Activated CD8-positive, alpha-beta memory T cell treated with anti-CD3 and anti-CD28 coated beads, Interleukin-2, amount 50 U/mL, for 24 hours (primary cell): ENCODE measurements around the gene AGAP2.
"Not testable (repeated sequence)": the region's sequence is repeated elsewhere in the genome, so short reads cannot be mapped to it uniquely, and the experiment has no call there.

ENCODE experiments used
- DNase-seq: peaks from one replicate; pipeline ENCODE4 v3.0.0-alpha.2; 2020; ENCODE audit errors: extremely low read depth

AGAP2 gene

DNA sequence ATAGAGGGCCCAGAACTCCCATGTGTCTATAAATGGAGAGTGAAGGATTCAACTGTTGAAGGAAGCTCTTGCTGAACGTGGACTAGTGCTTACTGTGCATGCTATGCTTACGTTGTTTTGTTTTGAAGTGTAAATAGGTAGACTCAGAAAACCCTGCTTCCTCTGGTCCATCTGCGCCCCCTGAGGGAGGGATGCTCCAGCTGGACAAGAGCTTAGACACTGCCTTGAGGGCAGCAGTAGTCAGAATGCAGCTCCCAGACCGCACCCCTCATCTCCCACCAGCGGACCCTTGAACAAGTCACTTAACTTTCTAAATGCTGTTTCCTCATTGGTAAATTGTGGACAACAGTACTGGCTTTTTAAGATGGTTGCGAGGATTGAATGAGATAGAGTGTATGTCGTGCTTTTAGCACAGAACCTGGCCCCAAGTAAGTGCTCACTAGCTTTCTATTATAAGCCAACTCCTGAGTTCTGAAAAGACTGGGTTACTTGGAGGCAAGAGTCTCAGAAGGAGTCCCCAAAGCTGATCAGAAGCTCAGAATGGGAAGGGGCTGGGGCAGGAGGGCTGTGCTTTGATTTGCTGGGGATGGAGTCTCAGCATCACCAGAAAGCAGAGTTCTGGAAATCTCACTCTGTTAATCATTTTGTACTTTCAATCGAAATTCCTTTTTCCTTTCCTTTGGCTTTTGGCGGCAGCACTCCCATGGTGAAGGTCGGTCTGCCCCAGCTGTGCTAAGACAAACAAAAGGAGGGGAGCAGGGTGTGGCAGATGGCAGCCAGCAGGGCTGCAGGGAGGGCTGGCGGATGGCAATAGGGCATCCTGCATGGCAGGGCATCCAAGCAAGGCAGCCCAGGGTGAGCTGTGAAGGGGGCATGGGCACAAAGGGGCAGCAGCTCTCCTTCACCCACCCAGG, 15.6 kb downstream of the AGAP2 start:
- DNase-seq: no peak

DNA sequence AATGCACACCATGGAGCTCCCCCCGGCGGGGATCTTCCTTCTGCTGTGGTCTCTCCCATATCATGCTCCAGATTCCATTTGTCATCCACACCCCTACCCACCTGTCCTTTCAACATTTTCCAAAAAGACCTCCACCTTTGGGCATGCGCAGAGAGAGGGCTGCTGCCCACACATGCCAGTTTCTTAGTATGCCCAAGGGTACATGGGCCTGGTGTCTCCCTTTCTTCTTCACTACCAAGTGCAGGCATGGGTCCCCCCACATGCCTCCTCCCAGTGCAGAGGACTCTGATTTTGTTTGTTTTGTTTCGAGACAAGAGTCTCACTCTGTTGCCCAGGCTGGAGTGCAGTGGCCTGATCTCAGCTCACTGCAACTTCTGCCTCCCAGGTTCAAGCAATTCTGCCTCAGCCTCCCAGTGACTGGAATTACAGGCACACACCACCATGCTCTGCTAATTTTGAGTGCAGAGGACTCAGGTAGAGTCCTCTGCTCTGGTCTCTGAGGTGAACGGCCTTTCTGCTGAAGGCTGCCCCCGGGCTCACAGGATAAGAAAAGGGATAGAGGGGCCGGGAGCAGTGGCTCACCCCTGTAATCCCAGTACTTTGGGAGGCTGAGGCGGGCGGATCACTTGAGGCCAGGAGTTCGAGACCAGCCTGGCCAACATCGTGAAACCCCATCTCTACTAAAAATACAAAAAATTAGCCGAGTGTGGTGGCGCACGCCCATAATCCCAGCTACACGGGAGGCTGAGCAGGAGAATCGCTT, 16.5 kb downstream of the AGAP2 start:
- DNase-seq: not testable (repeated sequence)

DNA sequence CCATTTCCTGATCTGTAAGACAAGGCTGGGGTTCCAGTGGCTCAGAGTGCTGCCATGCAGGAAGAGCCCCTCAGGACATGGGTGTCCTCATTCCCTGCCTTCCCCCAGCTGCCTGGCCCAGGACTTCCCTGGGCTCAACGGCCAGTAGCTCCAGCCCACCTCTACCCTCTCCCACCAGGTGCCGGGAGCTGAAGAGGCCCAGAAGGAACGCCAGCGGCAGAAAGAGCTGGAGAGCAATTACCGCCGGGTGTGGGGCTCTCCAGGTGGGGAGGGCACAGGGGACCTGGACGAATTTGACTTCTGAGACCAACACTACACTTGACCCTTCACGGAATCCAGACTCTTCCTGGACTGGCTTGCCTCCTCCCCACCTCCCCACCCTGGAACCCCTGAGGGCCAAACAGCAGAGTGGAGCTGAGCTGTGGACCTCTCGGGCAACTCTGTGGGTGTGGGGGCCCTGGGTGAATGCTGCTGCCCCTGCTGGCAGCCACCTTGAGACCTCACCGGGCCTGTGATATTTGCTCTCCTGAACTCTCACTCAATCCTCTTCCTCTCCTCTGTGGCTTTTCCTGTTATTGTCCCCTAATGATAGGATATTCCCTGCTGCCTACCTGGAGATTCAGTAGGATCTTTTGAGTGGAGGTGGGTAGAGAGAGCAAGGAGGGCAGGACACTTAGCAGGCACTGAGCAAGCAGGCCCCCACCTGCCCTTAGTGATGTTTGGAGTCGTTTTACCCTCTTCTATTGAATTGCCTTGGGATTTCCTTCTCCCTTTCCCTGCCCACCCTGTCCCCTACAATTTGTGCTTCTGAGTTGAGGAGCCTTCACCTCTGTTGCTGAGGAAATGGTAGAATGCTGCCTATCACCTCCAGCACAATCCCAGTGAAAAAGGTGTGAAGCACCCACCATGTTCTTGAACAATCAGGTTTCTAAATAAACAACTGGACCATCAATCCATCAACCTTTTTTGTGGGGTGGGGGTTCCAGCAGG, 17.6 kb downstream of the AGAP2 start:
- DNase-seq: no peak

DNA sequence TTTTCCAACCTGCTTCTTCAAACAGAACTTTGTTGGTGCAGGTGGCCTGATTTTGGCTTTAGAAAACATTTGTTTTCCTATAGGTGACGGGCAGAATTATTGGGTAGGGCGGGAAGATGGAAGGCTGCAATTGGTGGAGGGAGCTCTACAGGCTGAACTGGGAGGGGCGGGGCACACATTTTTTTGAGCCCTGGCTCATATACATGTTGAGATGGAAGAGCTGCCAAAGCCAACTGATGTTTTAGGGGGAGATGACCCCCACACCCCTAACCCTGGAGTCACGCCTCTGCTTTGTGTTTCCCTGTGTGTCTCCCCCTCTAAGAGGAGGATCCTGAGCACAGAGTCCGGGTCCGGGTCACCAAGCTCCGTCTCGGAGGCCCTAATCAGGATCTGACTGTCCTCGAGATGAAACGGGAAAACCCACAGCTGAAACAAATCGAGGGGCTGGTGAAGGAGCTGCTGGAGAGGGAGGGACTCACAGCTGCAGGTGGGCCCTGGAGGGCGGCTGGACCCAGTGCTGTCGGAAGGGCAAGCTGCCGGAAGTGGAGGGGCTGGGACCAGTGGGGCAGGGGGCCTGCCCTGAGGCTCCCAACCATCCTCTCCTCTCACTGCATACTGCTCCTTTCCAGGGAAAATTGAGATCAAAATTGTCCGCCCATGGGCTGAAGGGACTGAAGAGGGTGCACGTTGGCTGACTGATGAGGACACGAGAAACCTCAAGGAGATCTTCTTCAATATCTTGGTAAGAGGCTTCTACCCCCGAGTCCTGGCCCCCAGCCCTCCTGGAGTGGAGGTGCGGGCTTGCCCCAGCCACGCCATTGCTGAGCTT, 18.6 kb downstream of the AGAP2 start:
- DNase-seq: no peak

DNA sequence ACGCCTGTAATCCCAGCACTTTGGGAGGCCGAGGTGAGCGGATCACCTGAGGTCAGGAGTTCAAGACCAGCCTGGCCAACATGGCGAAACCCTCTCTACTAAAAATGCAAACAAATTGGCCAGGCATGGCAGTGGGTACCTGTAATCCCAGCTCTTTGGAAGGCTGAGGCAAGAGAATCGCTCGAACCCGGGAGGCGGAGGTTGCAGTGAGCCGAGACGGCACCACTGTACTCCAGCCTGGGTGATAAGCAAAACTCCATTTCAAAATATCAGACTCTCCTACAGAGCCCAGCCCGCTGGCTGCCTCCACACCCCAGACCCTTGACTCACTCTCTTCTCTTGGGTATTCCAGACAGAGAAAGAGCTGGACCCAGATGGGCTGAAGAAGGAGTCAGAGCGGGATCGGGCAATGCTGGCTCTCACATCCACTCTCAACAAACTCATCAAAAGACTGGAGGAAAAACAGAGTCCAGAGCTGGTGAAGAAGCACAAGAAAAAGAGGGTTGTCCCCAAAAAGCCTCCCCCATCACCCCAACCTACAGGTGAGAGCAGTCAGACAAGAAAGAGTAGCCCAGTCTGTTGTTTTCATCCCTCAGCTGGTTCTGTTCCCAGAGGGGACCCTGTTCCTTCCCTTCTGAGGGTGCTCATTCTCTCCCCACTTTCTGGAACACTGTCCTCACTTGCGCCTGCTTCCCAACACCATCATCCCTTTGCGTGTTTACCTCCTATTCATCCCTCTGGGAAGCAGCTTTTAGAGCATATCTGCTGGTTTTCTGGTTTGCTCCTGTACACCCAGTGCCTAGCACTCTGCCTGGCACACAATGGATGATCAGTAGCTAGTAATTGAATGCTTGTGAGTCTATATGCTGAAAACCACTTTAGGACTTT, 19.7 kb downstream of the AGAP2 start:
- DNase-seq: no peak

DNA sequence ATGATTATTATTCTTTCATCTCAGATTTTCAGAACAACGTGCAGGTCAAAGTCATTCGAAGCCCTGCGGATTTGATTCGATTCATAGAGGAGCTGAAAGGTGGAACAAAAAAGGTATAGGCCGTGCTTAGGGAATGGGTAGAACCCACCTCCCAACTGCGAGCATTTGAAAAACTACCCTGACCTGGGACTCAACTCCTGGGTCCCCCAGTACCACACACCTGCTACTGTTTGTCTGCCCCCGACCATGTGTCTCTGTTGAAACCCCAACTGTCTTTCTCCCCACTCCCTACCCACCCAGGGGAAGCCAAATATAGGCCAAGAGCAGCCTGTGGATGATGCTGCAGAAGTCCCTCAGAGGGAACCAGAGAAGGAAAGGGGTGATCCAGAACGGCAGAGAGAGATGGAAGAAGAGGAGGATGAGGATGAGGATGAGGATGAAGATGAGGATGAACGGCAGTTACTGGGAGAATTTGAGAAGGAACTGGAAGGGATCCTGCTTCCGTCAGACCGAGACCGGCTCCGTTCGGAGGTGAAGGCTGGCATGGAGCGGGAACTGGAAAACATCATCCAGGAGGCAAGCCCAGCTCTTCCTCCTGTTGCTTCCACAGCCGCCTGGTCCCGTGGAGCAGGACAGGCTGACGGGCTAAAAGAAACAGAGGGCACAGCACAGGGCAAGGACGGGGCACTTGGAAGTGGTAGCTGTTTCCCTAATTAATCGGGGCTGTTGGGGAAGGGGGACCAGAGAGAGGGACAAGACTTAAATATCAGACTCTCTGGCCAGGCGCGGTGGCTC, 20.5 kb downstream of the AGAP2 start:
- DNase-seq: no peak

DNA sequence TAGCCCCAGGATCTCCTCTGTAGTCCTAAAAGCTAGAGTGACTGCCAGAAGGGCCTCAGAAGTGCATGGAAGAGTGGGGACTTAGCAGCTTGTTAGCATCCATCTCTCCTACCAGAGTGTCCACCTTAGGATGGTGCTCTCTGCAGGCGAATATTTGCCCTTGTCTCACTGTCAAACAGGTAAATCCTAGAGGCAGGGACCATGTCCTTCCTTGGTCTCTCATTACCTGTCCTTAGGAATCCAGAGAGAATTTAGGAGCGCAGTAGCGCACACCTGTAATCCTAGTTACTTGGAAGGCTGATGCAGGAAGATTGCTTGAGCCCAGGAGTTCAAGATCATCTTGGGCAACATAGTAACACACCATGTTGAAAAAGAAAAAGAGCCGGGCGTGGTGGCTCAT, 21.4 kb downstream of the AGAP2 start:
- no peak for DNase-seq

DNA sequence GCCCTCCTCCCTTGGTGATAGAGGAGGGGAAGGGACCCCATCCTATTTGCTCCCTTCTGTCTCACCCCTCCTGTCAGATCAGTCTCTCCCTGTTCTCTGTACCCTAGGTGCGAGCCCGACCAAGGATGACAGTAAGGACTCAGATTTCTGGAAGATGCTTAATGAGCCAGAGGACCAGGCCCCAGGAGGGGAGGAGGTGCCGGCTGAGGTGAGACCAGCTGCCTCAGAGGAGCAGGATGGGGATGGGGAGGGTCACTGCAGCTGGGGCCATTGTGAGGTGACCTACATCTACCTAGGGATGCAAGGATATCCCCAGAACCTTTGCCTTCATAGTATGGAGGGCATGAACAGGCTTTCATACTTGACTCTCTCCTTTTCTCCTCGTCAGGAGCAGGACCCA, 22.2 kb downstream of the AGAP2 start:
- no peak for DNase-seq

DNA sequence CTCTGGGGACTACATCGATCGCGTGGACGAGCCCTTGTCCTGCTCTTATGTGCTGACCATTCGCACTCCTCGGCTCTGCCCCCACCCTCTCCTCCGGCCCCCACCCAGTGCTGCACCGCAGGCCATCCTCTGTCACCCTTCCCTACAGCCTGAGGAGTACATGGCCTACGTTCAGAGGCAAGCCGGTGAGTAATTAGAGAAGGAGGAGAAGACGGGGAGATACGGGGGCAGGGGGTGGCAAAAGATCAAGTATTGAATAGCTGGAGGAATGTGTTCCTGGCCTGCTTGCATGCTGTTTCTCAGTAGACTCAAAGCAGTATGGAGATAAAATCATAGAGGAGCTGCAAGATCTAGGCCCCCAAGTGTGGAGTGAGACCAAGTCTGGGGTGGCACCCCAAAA, 22.8 kb downstream of the AGAP2 start:
- no peak for DNase-seq

DNA sequence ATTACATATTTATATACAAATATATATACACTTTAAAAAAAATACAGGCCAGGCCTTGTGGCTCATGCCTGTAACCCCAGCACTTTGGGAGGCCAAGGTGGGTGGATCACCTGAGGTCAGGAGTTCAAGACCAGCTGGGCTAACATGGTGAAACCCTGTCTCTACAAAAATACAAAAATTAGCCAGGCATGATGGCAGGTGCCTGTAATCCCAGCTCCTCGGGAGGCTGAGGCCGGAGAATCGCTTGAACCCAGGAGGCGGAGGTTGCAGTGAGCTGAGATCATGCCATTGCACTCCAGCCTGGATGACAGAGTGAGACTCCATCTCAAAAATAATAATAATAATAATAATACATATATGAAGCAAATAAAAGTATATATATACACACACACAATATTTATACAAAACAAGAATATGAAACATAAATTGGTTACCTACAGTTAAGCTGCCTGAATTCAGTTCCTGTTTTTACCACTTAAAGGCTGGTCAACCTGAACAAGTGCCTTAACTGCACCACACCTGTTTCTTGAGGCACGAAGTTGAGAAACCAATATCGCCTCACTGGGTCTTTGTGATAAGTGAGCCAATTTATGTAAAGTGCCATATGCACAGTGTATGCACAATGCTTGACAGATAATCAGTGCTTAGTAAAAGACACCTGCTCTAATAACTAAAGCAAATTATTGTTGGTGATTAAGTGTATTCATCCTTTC, 23.4 kb downstream of the AGAP2 start:
- not testable (repeated sequence) for DNase-seq

DNA sequence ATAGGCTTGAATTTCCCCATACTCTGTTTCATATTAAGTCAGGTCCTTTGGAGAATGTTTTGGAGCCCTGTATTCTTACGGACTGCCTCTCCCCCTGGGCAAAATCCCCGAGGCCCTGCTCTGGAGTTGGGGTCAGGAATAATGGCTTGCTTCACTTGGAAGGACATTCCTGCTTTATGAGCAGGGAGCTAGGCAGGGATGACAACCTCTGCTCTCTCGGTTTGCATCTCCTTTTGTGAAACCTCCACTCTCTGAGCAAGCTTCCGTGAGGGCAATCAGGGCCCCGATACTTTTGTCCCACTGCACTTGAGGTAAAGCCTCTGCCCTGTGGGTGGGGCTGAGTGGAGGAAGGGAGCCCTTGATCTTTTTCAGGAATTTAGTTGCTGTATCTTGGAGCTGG, 25.3 kb downstream of the AGAP2 start:
- no peak for DNase-seq

DNA sequence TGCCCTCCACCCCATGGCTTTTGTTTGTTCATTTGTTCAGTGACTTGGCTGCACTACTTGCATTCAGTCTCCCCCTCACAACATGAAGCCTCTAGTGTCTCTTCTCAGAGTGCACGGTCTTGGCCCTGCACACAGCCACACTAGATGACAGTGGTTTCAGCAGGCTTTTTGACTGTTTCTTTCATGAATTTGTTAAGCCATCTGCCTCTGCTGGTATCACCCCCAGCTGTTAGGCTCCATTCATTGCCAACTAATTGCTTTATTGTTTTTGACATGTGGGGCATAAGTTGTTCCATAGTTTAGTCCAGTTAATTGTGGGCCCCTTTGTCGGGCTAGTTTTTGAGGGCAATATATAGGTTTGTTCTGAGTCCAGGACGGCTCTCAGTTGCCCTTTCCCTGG, 25.8 kb downstream of the AGAP2 start:
- DNase-seq: no peak

DNA sequence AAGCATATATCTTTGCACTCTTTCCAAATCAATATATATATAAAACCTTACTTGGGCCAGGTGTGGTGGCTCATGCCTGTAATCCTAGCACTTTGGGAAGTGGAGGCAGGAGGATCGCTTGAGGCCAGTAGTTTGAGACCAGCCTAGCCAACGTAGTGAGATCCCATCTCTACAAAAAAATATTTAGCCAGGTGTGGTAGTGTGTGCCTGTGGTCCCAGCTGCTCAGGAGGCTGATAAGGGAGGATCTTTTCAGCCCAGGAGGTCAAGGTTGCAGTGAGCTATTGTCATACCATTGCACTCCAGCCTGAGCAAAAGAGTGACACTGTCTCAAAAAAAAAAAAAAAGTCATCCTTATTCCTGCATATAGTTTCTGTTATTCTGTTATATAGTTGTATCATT, 30.2 kb downstream of the AGAP2 start:
- no peak for DNase-seq

DNA sequence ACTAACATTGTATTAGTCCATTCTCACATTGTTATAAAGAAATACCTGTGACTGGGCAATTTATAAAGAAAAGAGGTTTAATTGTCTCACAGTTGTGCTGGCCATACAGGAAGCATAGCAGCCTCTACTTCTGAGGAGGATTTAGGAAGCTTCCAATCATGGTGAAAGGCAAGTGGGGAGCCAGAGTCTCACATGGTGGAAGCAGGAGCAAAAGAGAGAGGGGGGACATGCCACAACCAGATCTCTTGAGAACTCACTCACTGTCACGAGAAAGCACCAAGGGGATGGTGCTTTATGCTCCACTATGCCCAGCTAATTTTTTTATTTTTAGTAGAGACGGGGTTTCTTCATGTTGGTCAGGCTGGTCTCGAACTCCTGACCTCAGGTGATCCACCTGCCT, 31.3 kb downstream of the AGAP2 start:
- DNase-seq: no peak

DNA sequence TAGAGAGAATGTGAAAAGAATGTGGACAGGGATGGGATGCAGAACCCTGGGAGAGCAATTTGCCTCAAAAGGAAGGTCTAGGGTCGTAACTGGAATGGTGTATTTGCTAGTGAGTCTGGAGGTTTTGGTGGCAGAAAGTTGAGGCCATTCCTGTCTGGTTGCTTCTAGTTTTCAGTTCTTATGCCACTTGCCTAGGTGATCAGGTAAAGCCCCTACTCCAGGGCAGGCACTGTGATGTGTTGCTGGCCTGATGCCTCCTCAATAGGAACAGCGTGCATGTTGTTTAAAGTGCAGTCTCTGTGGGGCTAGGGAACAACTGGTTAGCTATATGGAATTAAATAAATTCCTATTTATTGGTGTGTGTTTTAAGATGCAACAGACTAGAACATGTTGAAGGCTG, 38.2 kb downstream of the AGAP2 start:
- no peak for DNase-seq

DNA sequence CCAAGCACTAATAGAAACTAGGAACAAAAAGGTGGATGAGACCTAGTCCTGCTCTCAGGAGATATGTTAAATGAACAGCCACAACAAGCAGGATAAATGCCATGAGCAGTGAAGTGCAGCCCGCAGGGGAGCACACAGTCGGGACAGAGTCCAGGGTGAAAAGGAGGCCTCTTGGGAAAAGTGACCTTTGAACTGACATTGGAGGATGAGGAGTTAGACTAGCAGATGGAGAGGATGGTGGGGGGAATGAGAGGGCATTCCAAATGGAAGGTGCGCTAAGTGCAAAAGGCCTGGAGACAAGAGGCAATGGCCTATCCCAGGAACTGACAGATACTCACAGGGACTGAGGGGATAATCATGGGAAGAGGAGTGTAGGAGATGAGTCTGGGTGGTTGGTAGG, 40.1 kb downstream of the AGAP2 start:
- DNase-seq: no peak

DNA sequence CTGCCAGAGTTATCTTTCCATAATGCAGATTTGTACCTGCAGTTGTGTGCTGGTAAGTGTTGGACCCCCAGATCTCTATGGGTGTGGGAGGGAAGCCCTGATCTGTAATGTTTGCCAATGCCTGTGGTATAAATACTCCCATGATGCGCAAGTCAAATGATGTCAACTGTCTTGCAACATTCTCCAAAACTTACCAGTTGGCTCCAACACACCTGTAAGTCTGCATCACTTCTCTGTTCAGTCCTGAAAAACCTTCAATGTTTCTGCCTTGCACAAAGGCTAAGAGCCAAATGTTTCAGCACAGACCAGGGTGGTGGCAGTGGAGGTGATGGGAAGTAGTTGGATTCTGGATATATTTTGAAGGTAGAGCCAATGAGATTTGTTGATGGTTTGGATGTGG, 41.5 kb downstream of the AGAP2 start:
- no peak for DNase-seq

DNA sequence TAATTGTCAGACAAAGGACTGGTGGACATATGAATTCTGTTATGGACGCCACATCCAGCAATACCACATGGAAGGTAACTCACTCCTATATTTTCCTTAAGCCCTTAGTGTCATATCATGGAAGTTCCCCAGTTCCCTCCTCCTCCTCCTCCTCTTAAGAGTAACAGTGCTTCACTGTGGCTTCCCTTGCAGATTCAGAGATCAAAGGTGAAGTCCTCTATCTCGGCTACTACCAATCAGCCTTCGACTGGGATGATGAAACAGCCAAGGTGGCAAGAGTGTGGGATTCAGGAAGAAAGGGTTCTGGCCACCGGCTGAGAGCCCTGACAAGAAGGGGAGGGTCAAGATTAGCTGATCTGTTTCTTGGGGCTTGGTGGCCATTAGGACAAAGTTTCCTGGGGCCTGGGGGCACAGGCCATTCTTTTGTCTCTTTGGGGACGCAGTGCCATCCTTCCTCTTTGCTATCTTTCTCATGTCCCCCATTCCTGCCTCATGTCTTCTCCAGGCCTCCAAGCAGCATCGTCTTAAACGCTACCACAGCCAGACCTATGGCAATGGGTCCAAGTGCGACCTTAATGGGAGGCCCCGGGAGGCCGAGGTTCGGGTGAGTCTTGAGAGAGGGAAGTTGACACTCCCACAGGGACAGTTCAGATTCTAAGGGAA, 42.6 kb downstream of the AGAP2 start:
- no peak for DNase-seq
